A549 (cell line): Measurements from ENCODE around the gene FLT3LG. TPM values are rescaled to one million over a fixed set of nuclear protein-coding genes. Genes with fewer than 3 reads are reported as not detected.

Experiments
- ATAC-seq, 2 experiments: fragments of 200-7000 bp in 1 of 2; fragments of >200 bp in 1 of 2; cut with Nextera tagmentation in 1 of 2; cut with Tn5 transposase in 1 of 2; 3 replicates each; pipeline versions ENCODE4 v1.8.0 to v1.9.1; 2018 to 2020; ENCODE audit warnings: mild to moderate bottlenecking in 1 of 2, moderate library complexity in 1 of 2
- CTCF ChIA-PET: fragments of 300-600 bp; sonication (Branson Sonifier 250); formaldehyde crosslinking; extraction: SDS; loops from one replicate; lab custom pipeline; 2021; ENCODE audit warnings: antibody characterized with exemption, inconsistent platforms; lab: Yijun Ruan, JAX
- POLR2A ChIA-PET: fragments of 350-600 bp; formaldehyde crosslinking; extraction: SDS; loops from one replicate; lab custom pipeline; 2021; ENCODE audit warnings: antibody characterized with exemption, inconsistent platforms; lab: Yijun Ruan, JAX
- DNase-seq, 2 experiments: peaks; one replicate each; pipeline versions ENCODE4 v3.0.0 to v3.0.0-alpha.2; 2011 to 2016; ENCODE audit warnings: low read depth in 1 of 2, low spot score in 1 of 2
- FAIRE-seq: peaks from 2 replicates; lab custom pipeline; 2011; peaks lifted over from hg19 to GRCh38; lab: Jason Lieb, UNC
- H3K27ac ChIP-seq, 2 experiments: fragments of >200 bp; sonication (Bioruptor Twin); formaldehyde crosslinking; 3 replicates each; pipeline ENCODE4 v1.5.1; 2016 to 2017
- H3K4me1 ChIP-seq: fragments of >200 bp; sonication (Bioruptor Twin); formaldehyde crosslinking; 3 replicates; pipeline ENCODE4 v1.6.1; 2016
- H3K4me2 ChIP-seq: fragments of >200 bp; sonication (Bioruptor Twin); formaldehyde crosslinking; 3 replicates; pipeline ENCODE4 v1.6.1; 2016
- H3K4me3 ChIP-seq: fragments of >200 bp; sonication (Bioruptor Twin); formaldehyde crosslinking; 3 replicates; pipeline ENCODE4 v1.5.1; 2016
- H3K9me3 ChIP-seq: fragments of >200 bp; sonication (Bioruptor Twin); formaldehyde crosslinking; 3 replicates; pipeline ENCODE4 v1.6.1; 2016
- ATOH8 ChIP-seq: fragments of 250-450 bp; sonication (Bioruptor Pico); IDR thresholded peaks from 2 replicates; pipeline ENCODE4 v1.5.0; 2020; ENCODE audit warnings: low read depth, mild to moderate bottlenecking, moderate library complexity
- BCL3 ChIP-seq: fragments of >200 bp; sonication (Bioruptor Twin); formaldehyde crosslinking; IDR thresholded peaks from 3 replicates; pipeline ENCODE4 v1.6.1; 2016
- BHLHE40 ChIP-seq: IDR thresholded peaks from 2 replicates; pipeline ENCODE4 v1.6.1; 2012; ENCODE audit warnings: low read depth, low read length, inconsistent platforms
- CBX8 ChIP-seq: fragments of 200-600 bp; sonication (generic); IDR thresholded peaks from 2 replicates; pipeline ENCODE4 v1.6.1; 2016
- CHD2 ChIP-seq: fragments of 150-350 bp; IDR thresholded peaks from 2 replicates; pipeline ENCODE4 v1.6.1; 2014; ENCODE audit warnings: low read length; ENCODE audit not compliant: partially characterized antibody
- CTCF ChIP-seq: fragments of >200 bp; sonication (Bioruptor Twin); formaldehyde crosslinking; IDR thresholded peaks from 3 replicates; pipeline ENCODE4 v1.5.1; 2016
- E2F6 ChIP-seq: IDR thresholded peaks from 2 replicates; pipeline ENCODE4 v1.6.1; 2012; ENCODE audit warnings: low read depth, borderline replicate concordance
- EHF ChIP-seq: fragments of 250-450 bp; sonication (Bioruptor Pico); IDR thresholded peaks from 2 replicates; pipeline ENCODE4 v1.5.0; 2020; ENCODE audit warnings: mild to moderate bottlenecking
- EHMT2 ChIP-seq: fragments of 200-600 bp; sonication (generic); IDR thresholded peaks from 2 replicates; pipeline ENCODE4 v1.6.1; 2016; ENCODE audit warnings: antibody characterized with exemption, low read depth, mild to moderate bottlenecking, moderate library complexity
- ELK1 ChIP-seq: fragments of 150-350 bp; IDR thresholded peaks from 2 replicates; pipeline ENCODE4 v1.6.1; 2014; ENCODE audit warnings: low read depth, mild to moderate bottlenecking, low read length
- ESRRA ChIP-seq: fragments of 150-350 bp; IDR thresholded peaks from 2 replicates; pipeline ENCODE4 v1.6.1; 2014; ENCODE audit warnings: mild to moderate bottlenecking, low read length, borderline replicate concordance
- HOXA7 ChIP-seq: fragments of 250-450 bp; sonication (Bioruptor Pico); IDR thresholded peaks from 2 replicates; pipeline ENCODE4 v1.5.0; 2020; ENCODE audit warnings: mild to moderate bottlenecking, moderate library complexity
- HOXB13 ChIP-seq: fragments of 250-450 bp; sonication (Bioruptor Pico); IDR thresholded peaks from 2 replicates; pipeline ENCODE4 v1.5.0; 2020; ENCODE audit warnings: low read depth, mild to moderate bottlenecking, moderate library complexity
- HOXB5 ChIP-seq: fragments of 250-450 bp; sonication (Bioruptor Pico); IDR thresholded peaks from 2 replicates; pipeline ENCODE4 v1.5.0; 2020; ENCODE audit warnings: mild to moderate bottlenecking, moderate library complexity
- JUN ChIP-seq, 2 experiments: fragments of >200 bp; sonication (Bioruptor Twin); formaldehyde crosslinking; IDR thresholded peaks; 2 replicates in 1 of 2; 3 replicates in 1 of 2; pipeline ENCODE4 v1.6.1; 2016 to 2017
- JUNB ChIP-seq: fragments of >200 bp; sonication (Bioruptor Twin); formaldehyde crosslinking; IDR thresholded peaks from 2 replicates; pipeline ENCODE4 v1.6.1; 2016
- NFE2L2 ChIP-seq: fragments of 150-350 bp; conservative IDR thresholded peaks from 2 replicates; pipeline ENCODE4 v1.6.1; 2014; ENCODE audit warnings: low read length
- POLR2AphosphoS2 ChIP-seq: conservative IDR thresholded peaks from 2 replicates; pipeline ENCODE4 v1.6.1; 2012; ENCODE audit warnings: low read length, improper control_type of control experiment, inconsistent platforms
- RAD21 ChIP-seq, 2 experiments: fragments of >200 bp in 1 of 2; sonication (Bioruptor Twin) in 1 of 2; formaldehyde crosslinking in 1 of 2; IDR thresholded peaks in 1 of 2; conservative IDR thresholded peaks in 1 of 2; 2 replicates in 1 of 2; 3 replicates in 1 of 2; pipeline ENCODE4 v1.6.1; 2012 to 2018; ENCODE audit warnings: inconsistent platforms in 1 of 2
- RCOR1 ChIP-seq: fragments of 150-350 bp; IDR thresholded peaks from 2 replicates; pipeline ENCODE4 v1.6.1; 2014; ENCODE audit warnings: antibody characterized with exemption, low read length, low read depth
- REST ChIP-seq: fragments of 200-600 bp; sonication (generic); IDR thresholded peaks from 2 replicates; pipeline ENCODE4 v1.6.1; 2016; ENCODE audit warnings: antibody characterized with exemption, mild to moderate bottlenecking, moderate library complexity
- RFX5 ChIP-seq: fragments of 450-650 bp; IDR thresholded peaks from 2 replicates; pipeline ENCODE4 v1.7.1; 2014; ENCODE audit warnings: antibody characterized with exemption, mild to moderate bottlenecking, moderate library complexity
- RNF2 ChIP-seq: fragments of 200-600 bp; sonication (generic); IDR thresholded peaks from 2 replicates; pipeline ENCODE4 v1.6.1; 2016; ENCODE audit warnings: low read depth, mild to moderate bottlenecking, antibody characterized with exemption, moderate library complexity, borderline replicate concordance
- SMC3 ChIP-seq: fragments of >200 bp; sonication (Bioruptor Twin); formaldehyde crosslinking; IDR thresholded peaks from 3 replicates; pipeline ENCODE4 v1.6.1; 2018; ENCODE audit warnings: inconsistent platforms
- ZNF302 ChIP-seq: fragments of 250-450 bp; sonication (Bioruptor Pico); IDR thresholded peaks from 2 replicates; pipeline ENCODE4 v1.9.0; 2021; ENCODE audit warnings: inconsistent platforms, mild to moderate bottlenecking, moderate library complexity
- WGBS: methylation state at CpG from one replicate; pipeline ENCODE4 v1.1.6; 2017; ENCODE audit errors: missing lambda C conversion rate; 5-methylcytosine and 5-hydroxymethylcytosine counted together
- polyA plus RNA-seq, 4 experiments: library from polyadenylated mRNA; depleted of rRNA in 3 of 4; stranded (reverse); fragments of >200 nt; fragmentation: RNase III in 1 of 4; extraction: RNeasy Plus Mini Kit Qiagen cat#74134 plus additional on column Dnase treatment in 1 of 4; gene quantifications; 2 replicates in 3 of 4; 3 replicates in 1 of 4; pipeline ENCODE4 v1.2.3, GENCODE V29; 2011 to 2017

The FLT3LG gene
- polyA plus RNA-seq, 2 of the 4 experiments (the other 2 are of a cell fraction) = 0.58 to 0.99 TPM

- Histone ChIP-seq H3K27ac (no peak overlapping the region), H3K9me3 (no peaks in the 10 kb centered on the region; the same call in 2 of the 3 replicates), H3K4me2 (no peak overlapping the region), H3K4me1 (peaks cover 11% of the 10 kb centered on the region), H3K4me3 (no peak overlapping the region)
- POLR2A ChIA-PET = no interaction called here
- DNase-seq (no peak), FAIRE-seq (no peak), ATAC-seq (no peak)
- CTCF ChIA-PET = interaction anchor here (0.7 to 13.8 kb wide), 11 partner anchors 8 to 234 kb away, joined by 3 to 141 read pairs (median 6); partner anchors contain the start of gene GFY
- TF ChIP-seq RFX5 (no peak), JUNB (no peak), RNF2 (no peak), ZNF302 (CRISPR knock-in tag) (no peak), SMC3 (no peak), BCL3 (no peak), HOXA7 (CRISPR knock-in tag) (no peak), JUN (IDR thresholded peaks at IDR 0.05) (no peak), ESRRA (no peak), CHD2 (no peak), HOXB5 (CRISPR knock-in tag) (no peak), REST (no peak), EHF (no peak)
- WGBS = 71% methylated on average over 59 of the region's 63 CpGs
Measured at GRCh38 chr19:49432141-49433073, 41.6 kb upstream of the FLT3LG start.

GRCh38 chr19:49433240-49433901 is 40.6 kb upstream of the FLT3LG start:
- no peak for ATAC-seq
- no peak for TF ChIP-seq CTCF
- TF ChIP-seq NFE2L2 = no peak
- no peak for TF ChIP-seq CBX8
- TF ChIP-seq RAD21 (conservative IDR thresholded peaks at IDR 0.05 in 1 of 2, IDR thresholded peaks at IDR 0.05 in 1 of 2) = no peak
- TF ChIP-seq ELK1 = no peak
- no peak for TF ChIP-seq HOXA7 (CRISPR knock-in tag)
- TF ChIP-seq BHLHE40 = no peak
- no peak for TF ChIP-seq ESRRA
- no peak for TF ChIP-seq POLR2AphosphoS2
- TF ChIP-seq RCOR1 = no peak
- TF ChIP-seq ATOH8 = no peak
- TF ChIP-seq EHMT2 = no peak
- TF ChIP-seq HOXB13 (CRISPR knock-in tag) = no peak
- no peak for TF ChIP-seq E2F6

More at GRCh38 chr19:49433240-49433901, 40.6 kb upstream of the FLT3LG start:
- no peak for FAIRE-seq
- Histone ChIP-seq H3K4me2 (no peak overlapping the region), H3K4me3 (no peak overlapping the region), H3K4me1 (peaks cover 3% of the 10 kb centered on the region; the same call in 2 of the 3 replicates), H3K27ac (no peak overlapping the region), H3K9me3 (no peaks in the 10 kb centered on the region; the same call in 2 of the 3 replicates)
- no peak for DNase-seq
- POLR2A ChIA-PET = interaction anchor here (0.6 kb wide), 1 partner anchor 9 kb away, joined by 6 read pairs; no protein-coding TSS in a partner anchor
- CTCF ChIA-PET = interaction anchor here (1.0 to 4.2 kb wide), 7 partner anchors 8 to 42 kb away, joined by 3 to 30 read pairs (median 4); partner anchors contain the start of gene GFY
- 68% methylated on average over 30 of the region's 31 CpGs for WGBS
